ENCODE data around the gene SMCR8. TPM values are rescaled to one million over a fixed set of nuclear protein-coding genes. Genes with fewer than 3 reads are reported as not detected.
A peak's percentile ranks its signal among the peaks of the same experiment; 100 is the strongest.
"Not testable (repeated sequence)": the region's sequence is repeated elsewhere in the genome, so short reads cannot be mapped to it uniquely, and the experiment has no call there.

The SMCR8 gene, protein sequence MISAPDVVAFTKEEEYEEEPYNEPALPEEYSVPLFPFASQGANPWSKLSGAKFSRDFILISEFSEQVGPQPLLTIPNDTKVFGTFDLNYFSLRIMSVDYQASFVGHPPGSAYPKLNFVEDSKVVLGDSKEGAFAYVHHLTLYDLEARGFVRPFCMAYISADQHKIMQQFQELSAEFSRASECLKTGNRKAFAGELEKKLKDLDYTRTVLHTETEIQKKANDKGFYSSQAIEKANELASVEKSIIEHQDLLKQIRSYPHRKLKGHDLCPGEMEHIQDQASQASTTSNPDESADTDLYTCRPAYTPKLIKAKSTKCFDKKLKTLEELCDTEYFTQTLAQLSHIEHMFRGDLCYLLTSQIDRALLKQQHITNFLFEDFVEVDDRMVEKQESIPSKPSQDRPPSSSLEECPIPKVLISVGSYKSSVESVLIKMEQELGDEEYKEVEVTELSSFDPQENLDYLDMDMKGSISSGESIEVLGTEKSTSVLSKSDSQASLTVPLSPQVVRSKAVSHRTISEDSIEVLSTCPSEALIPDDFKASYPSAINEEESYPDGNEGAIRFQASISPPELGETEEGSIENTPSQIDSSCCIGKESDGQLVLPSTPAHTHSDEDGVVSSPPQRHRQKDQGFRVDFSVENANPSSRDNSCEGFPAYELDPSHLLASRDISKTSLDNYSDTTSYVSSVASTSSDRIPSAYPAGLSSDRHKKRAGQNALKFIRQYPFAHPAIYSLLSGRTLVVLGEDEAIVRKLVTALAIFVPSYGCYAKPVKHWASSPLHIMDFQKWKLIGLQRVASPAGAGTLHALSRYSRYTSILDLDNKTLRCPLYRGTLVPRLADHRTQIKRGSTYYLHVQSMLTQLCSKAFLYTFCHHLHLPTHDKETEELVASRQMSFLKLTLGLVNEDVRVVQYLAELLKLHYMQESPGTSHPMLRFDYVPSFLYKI
- total RNA-seq = 9.9 TPM
- long read RNA-seq, full-length matches to known transcripts = 1 of 4 reads
- long read RNA-seq, partial matches to known transcripts = 0 of 4 reads
- long read RNA-seq, other reads (novel, unspliced or antisense) = 3 of 4 reads

- intact Hi-C loops (cut with DNase I) = loop anchor here (2.0 to 5.0 kb wide), 4 partner anchors 47 to 90 kb away; partner anchors contain the start of genes LLGL1, MIEF2 and SHMT1
- DNase-seq (ENCODE audit: low spot score) = peak; percentile 98
Measured at GRCh38 chr17:18314731-18315561, at the start of gene SMCR8, which contains the start of gene TOP3A. SMCR8 (plus strand) TSS chr17:18315293; CDS start chr17:18315790, 497 bp downstream. TOP3A (minus strand) TSS chr17:18314994; CDS start chr17:18314778, 216 bp downstream.

DNA sequence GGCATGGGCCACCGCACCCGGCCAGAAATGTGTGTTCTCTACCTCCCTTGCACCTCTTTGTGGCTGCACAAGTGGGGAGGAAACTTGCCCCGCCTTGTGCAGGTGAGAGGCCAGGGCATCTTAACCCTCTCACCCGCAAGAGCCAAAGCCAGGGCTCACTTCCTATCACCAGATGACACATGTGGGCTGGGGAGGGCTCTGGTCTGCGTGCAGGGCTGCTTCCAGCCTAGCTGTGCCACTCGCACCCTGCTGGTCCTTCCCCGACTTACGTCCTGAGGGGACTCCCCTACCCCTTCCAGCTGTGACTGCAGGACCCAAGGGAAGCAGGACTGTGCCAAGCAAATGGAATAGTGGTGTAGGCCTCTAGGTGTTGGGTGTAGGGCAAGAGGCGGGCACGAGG is 47.7 kb upstream of the SMCR8 start:
- intact Hi-C loops (cut with DNase I) = no loop called here
- no peak for DNase-seq (ENCODE audit: low spot score)

- DNase-seq (ENCODE audit: low spot score) = no peak
- intact Hi-C loops (cut with DNase I) = no loop called here
Measured at GRCh38 chr17:18267927-18268711, 47.0 kb upstream of the SMCR8 start.

DNA sequence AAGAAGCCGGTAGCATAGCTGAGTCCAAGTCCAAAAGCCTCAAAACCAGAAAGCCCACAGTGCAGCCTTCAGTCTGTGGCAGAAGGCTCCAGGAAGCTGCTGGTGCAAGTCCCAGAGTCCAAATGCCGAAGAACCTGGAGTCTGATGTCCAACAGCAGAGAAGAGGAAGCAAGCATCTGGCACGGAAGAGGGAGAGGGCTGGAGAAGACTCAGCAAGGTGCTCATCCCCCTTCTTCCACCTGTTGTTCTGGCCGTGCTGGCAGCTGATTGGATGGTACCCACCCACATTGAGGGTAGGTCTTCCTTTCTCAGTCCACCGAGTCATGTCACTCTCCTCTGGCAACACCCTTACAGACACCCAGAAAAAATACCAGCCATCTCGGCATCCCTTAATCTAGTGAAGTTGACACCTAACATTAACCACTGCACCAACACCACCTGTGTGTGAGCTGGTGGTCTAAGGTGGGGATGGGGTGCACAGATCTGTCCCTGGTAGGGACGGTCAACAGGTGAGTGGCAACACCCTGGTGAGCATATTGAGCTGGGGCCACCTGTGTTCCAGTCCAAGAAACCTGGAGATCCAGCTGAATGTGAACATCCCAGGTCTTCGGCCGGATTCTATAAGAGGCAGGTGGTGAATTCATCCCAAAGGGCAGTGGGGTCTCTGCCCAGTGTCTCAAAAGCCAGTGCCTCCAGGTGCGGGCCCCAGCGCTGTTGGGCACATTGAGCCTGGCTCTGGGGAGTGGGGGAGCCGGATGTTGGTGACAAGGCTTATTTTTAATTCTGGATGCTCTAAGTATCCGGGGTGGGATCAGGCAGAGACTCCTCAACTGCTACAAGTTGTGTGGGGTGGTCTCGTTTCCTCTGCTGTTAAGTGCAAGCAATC is 44.8 kb upstream of the SMCR8 start:
- DNase-seq (ENCODE audit: low spot score) = no peak
- intact Hi-C loops (cut with DNase I) = no loop called here

DNA sequence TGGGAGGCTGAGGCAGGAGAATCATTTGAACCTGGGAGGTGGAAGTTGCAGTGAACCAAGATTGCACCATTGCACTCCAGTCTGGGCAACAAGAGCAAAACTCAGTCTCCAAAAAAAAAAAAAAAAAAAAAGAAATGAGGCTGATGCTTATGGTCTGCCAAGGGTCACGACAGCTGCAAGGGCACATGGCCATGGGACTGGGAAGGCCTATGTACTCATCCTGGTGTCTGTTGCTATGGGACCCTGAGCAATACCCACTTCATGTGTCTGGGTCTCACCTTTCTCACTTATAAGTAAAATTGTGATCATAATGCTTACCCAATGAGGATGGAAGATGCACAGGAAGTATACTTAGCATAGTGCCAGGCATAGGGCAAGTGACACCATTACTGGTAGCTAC is 38.0 kb upstream of the SMCR8 start:
- intact Hi-C loops (cut with DNase I) = no loop called here

DNA sequence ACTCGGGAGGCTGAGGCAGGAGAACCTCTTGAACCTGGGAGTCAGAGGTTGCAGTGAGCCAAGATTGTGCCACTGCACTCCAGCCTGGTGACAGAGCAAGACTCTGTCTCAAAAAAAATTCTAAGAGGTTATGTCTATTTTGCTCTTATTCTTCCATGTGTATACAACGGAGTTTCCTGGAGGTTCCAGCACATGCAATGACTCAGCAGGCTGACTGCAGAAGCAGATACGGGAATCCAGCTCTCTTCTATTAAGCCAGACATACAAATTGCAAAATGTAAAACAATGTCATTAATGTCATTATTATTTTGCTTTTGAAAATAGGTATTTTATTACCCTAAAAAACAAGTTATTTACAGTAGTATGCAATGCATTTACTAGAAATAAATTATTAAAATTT is 36.2 kb upstream of the SMCR8 start:
- intact Hi-C loops (cut with DNase I) = no loop called here
- no peak for DNase-seq (ENCODE audit: low spot score)

More for the DNA sequence above, 38.0 kb upstream of the SMCR8 start:
- no peak for DNase-seq (ENCODE audit: low spot score)

- DNase-seq (ENCODE audit: low spot score) = no peak
- intact Hi-C loops (cut with DNase I) = no loop called here
Measured at GRCh38 chr17:18280249-18280648, 34.8 kb upstream of the SMCR8 start.

DNA sequence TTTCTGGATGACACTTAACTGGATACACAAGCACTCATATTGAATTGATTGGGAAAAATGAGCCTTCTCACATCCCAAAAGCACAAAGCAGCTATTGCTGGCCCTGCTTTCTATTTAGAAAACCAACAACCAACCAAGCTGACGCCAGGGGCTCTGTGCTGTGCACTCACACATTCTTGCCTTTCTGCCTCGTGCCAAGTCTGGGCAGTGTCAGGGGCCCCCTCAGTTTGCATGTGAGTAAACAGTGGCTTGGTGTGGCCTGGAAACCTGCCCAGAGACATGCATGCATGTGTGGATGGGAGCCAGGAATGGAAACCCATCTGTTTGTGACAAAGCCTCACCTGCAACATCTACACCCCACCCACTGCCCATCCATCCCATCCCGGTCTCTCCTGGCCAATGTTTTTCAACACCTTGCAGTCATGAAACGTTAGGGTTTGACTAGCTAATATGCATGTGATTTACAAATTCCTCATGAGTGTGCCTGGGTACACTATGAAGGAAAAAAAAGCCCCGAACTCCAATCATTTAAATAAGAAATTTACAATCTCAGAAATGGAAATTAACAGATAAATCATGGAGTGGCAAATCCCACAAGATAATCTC is 34.2 kb upstream of the SMCR8 start:
- no peak for DNase-seq (ENCODE audit: low spot score)
- intact Hi-C loops (cut with DNase I) = no loop called here

- DNase-seq (ENCODE audit: low spot score) = no peak
- intact Hi-C loops (cut with DNase I) = no loop called here
Measured at GRCh38 chr17:18281788-18282187, 33.3 kb upstream of the SMCR8 start.

- intact Hi-C loops (cut with DNase I) = no loop called here
- no peak for DNase-seq (ENCODE audit: low spot score)
Measured at GRCh38 chr17:18285296-18285695, 29.8 kb upstream of the SMCR8 start.

- intact Hi-C loops (cut with DNase I) = no loop called here
- DNase-seq (ENCODE audit: low spot score) = no peak
Measured at GRCh38 chr17:18291718-18292540, 23.2 kb upstream of the SMCR8 start.

DNA sequence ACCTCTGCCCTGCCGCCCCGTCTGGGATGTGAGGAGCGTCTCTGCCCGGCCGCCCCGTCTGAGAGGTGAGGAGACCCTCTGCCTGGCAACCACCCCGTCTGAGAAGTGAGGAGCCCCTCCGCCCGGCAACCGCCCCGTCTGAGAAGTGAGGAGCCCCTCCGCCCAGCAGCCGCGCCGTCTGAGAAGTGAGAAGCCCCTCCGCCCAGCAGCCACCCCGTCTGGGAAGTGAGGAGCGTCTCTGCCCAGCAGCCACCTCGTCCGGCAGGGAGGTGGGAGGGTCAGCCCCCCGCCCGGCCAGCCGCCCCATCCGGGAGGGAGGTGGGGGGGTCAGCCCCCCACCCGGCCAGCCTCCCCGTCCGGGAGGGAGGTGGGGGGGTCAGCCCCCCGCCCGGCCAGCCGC is 17.0 kb upstream of the SMCR8 start:
- DNase-seq (ENCODE audit: low spot score); intact Hi-C loops (cut with DNase I): not testable (repeated sequence)

- DNase-seq (ENCODE audit: low spot score) = no peak
- intact Hi-C loops (cut with DNase I) = no loop called here
Measured at GRCh38 chr17:18300725-18301480, 14.2 kb upstream of the SMCR8 start.

DNA sequence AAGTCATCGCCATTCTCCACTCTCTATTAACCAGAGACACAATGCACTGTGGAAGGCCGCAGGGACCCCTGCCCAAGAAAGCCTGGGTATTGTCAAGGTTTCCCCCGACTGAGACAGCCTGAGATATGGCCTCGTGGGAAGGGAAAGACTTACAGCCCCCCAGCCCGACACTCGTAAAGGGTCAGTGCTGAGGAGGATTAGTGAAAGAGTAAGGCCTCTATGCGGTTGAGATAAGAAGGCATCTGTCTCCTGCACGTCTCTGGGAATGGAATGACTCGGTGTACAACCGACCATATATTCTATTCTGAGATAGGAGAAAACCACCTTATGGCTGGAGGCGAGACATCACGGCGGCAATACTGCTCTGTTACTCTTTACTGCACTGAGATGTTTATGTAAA is 11.9 kb upstream of the SMCR8 start:
- DNase-seq (ENCODE audit: low spot score); intact Hi-C loops (cut with DNase I): not testable (repeated sequence)

DNA sequence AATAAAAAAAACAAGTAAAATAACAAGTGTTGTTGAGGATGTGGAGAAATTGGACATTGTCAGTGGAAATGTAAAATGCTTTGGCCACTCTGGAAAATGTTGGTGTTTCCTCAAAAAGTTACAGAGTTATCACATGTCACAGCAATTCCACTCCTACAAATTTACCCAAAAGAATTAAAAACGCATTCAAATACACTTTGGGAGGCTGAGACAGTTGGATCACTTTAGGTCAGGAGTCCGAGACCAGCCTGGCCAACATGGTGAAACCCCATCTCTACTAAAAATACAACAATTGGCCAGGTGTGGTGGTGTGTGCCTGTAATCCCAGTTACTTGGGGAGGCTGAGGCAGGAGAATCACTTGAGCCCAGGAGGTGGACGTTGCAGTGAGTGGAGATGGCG is 5.9 kb upstream of the SMCR8 start:
- intact Hi-C loops (cut with DNase I) = no loop called here
- no peak for DNase-seq (ENCODE audit: low spot score)
